SHP77 (cell line): ENCODE results near the gene RSRC2.
A peak's percentile ranks its signal among the peaks of the same experiment; 100 is the strongest.
"Not testable (repeated sequence)": the region's sequence is repeated elsewhere in the genome, so short reads cannot be mapped to it uniquely, and the experiment has no call there.

Source experiments
- DNase-seq, 2 experiments: peaks; one replicate each; lab custom pipeline; 2025; lab: John Stamatoyannopoulos, UW

Gene RSRC2

DNA sequence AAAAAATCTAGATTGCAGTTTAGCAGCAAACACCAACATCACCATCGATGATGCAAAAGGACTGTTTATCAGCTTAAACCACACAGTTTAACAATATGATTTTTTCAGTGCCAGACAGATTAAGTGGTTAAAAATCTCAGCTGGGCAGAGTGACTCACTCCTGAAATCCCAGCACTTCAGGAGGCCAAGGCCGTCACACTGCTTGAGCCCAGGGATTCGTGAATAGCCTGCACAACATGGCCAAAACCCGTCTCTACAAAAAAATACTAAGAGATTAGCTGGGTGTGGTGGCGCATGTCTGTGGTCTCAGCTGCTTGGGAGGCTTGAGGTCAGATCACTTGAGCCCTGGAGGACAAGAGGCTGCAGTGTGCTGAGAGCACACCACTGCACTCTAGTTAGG lies 8.9 kb downstream of the RSRC2 start:
- no peak for DNase-seq

DNA sequence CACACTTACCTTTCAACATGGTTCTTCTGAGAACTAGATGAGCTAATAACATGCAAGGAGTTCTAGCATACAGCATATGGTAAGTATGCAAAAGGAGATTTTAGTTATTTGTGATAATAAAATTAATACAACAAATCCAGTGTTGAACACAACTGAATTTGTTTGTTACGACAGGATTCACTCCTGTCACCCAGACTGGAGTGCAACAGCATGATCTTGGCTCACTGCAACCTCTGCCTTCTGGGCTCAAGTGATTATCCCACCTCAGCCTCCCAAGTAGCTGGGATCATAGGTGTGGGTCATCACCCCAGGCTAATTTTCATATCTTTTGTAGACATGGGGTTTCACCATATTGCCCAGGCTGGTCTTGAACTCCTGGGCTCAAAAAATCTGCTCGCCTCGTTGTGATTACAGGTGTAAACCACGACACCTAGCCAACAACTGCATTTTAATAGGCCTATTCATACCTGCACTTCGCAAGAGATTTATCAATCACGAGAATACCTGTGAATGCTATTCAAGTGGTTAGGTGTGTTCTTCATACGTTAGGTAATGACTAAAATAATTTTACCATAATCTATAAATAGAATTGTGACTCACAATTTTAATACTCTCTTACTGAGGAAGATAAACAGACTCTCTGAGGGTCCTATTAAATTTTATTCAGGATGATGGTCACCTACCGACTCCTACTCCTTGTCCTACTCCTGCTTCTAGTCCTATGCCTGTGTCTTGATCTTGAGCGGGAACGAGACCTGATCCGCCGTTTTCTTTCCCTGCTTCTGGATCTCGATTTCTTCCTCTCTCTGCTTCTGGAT lies 10.0 kb downstream of the RSRC2 start:
- DNase-seq, result no peak

DNA sequence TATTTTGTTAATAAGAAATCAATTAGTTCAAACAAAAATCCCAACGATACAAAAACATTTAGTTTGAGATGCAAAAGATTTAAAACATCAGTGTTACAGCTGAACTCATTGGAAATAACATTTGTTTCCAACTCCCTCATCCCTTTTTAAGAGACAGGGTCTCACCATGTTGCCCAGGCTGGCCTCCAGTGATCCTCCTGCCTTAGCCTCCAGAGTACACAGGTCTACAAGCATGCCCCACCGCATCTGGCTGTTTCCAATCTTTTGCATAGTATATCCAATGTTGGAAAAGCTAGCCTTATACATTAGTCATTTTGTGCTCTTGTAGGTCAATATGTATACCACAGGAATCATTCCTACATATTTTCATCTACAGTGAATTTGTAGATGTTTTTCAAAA lies 11.5 kb downstream of the RSRC2 start:
- DNase-seq, result no peak

DNA sequence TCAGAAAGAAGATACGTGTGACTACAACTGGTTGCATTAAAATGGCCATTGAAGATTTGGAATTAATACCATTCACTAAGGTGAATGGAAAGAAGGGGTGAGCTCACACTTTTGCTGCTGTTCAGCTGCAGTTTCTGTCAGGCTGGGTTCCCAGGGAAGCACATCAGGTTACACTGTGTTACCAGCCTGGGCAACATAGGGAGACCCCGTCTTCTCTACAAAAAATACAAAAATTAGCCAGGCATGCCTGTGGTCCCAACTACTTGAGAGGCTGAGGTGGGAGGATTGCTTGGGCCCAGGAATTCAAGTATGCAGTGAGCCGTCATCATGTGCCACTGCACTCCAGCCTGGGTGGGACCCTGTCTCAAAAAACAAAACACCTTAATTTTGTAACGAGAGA lies 13.1 kb downstream of the RSRC2 start:
- DNase-seq, result no peak

DNA sequence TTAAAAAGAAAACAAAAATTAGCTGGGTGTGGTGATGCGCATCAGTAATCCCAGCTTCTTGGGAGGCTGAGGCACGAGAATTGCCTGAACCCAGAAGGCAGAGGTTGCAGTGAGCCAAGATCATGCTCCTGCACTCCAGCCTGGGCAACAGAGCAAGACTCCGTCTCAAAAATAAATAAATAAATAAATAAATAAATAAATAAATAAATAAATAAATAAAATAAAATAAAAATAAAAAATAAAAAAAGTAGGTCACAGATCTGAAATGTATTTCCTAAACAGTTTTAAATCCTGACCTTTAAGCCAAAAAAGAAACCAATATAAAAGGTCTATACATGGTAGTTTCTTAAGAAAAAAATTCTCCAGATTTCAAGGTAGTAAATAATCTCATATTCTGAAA lies 13.7 kb downstream of the RSRC2 start:
- not testable (repeated sequence) for DNase-seq

DNA sequence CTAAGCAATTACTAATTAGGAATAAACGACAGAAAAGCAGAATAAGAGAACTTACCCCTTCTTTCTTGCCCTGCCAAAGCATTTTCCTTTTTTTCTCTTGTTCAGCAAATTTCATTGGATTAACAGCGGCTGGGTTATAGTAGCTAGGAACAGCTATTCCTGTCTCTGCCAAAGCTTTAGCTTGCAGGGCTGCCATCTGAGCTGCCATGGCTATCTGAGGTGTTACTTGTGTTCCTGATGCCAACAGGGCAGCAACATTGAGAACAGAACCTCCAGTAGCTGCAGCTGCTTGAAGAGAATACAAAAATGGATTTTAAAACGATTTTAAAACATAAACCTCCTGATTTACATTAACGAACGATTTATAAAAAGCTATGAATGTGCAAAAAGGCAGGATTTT lies 18.6 kb downstream of the RSRC2 start:
- DNase-seq, result no peak

DNA sequence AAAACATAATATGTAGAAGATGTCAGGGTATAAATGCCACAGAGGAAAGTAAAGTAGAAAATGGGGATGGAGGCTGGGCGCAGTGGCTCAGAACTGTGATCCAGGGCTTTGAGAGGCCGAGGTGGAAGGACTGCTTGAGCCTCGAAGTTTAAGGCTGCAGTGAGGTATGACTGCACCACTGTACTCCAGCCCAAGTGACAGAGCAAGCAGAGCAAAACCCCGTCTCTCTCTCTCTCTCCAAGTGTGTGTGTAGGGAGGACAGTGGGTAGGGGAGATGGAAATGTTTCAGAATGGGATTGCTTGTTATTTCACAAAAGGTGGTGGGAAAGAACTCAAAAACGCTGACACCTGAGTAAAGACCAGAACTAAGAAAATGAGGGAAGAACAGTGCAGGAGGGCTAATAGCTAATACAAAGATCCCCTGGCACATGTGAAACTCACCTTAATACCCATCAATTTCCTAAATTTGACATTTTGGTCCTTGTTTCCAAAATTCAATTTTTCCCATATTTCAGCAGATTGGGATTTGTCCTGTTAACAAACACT lies 20.3 kb downstream of the RSRC2 start:
- DNase-seq, result no peak

DNA sequence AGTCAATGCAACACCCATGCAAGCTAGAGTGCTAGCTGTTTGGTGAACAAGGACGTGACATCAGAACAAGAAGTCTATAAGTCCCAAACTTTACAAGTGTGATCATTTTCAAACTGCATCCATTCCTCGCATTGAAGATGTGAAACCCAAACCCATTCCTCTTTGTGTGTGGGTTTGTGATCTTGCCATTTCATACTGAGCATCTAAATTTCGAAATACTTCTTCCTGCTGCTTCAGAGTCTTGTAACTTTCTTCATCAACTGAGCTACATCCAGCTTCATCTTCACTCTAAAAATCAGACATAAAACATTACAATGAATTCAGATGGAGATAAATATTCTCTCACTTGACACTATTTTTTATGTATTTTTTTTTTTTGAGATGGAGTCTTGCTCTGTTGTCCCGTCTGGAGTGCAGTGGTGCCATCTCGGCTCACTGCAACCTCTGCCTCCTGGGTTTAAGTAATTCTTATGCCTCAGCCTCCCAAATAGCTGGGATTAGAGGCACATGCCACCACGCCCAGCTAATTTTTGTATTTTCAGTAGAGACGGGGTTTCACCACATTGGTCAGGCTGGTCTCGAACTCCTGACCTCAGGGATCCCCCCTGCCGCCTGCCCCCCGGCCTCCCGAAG lies 21.2 kb downstream of the RSRC2 start:
- no peak for DNase-seq

DNA sequence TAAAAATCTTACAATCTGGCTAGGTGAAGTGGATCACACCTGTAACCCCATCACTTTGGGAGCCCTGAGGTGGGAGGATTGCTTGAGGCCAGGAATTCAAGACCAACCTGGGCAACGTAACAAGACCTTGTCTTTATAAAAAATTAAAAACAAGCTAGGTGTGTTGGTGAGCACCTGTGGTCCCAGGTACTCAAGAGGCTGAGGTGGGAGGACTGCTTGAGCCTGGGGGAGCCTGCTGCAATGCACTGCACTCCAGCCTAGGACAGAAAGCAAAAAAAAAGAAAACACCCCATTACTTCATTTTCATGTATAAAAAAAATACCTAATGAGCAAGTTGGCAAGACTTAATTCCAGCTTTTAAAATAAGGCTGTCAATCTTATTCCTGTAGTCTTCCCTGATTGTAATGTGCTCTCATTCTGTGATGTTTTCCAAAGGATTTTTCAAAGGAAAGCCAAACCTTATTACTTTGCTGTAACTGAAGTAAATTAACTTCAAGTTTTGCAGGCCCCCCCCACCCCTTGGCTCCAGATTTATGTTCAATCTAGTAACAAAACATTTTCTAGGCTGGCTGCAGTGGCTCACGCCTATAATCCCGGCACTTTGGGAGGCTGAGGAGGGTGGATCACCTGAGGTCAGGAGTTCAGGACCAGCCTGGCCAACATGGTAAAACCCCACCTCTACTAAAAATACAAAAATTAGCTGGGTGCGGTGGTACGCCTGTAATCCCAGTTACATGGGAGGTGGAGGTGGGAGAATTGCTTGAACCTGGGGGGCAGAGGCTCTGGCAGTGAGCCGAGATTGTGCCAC lies 22.7 kb downstream of the RSRC2 start:
- no peak for DNase-seq

DNA sequence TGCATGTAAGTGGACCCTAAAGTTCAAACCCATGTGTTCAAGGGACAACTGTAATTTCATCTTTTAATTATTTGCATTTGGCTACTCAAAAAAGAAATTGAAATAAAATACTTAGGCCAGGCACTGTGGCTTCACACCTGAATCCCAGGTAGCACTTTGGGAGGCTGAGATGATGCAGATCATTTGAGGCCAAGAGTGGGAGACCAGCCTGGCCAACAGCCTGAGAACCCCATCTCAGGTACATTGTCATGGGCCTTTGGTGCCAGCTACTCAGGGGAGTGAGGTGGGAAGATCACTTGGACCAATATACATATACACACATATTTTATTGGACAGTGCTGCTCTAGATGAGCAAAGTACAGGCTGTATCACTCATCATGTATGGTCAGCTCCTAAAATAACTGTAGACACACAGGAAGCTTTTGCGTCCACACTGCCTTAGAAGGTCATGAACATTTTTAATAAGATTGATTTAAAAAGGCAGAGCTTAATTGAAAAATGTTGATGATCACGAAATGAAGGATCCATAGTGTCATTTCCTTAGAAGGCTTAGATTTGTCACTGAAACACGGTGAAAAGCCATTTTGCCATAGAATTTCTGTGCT lies 23.5 kb downstream of the RSRC2 start:
- no peak for DNase-seq

DNA sequence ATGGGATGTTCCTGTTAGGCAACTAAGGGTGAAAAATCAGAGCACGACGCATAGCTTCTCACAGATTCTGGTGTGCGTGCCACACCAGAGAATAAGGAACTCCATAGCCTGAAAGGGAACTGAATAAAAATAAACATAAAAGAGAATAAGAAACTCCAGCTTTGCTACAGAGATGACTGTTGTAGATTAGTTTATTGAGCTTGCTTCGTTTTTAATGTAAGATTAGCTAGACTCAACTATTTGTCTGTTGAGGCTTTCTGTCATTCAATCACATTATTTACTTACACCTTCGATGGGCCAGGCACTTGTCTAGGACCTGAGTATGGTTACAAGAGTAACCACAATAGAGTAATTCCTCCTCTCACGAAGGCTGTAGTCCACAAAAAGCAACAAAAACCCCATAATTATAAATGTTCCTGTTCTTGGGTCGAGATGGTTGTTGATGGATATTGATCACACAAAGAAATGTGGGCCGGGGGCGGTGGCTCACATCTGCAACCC lies 25.2 kb downstream of the RSRC2 start:
- DNase-seq, result peak in 1 of 2 experiments; percentile 8

DNA sequence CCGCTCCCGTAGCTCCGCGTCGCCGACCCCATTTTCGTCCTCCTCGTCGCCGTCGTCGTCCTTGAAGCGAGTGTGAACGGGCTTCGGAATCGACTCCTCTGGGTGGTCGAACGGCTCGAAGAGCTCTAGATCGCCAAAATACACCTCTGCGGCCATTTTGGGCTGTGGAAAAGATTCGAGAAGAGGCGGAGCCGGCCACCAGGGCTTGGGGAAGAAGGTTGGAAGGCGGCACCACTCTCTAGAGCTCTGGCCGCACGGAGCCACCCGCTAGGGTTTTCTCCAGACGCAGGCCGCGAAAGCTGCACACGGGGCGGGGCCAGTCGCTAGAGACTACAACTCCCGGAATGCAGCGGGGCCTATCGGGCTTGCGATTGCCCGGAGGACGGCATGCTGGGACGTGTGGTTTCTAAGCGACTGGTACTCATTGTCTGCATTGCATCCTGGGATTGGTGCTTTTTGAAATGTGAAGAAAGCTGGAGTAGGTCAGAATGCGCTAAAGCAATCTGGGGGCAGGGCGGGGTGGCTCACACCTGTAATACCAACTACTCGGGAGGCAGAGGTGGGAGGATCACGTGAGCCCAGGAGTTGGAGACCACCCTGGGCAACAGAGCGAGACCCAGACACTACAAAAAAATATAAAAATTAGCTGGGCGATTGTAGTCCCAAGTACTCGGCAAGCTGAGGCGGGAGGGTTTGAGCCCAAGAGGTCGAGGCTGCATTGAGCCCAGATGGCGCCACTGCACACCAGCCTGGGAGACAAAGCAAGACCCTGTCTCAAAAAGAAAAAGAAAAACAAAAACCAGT lies 25.8 kb downstream of the RSRC2 start, which contains the start of gene ZCCHC8:
ZCCHC8 (minus strand) TSS at position 248 of the 804 bp plus-strand sequence; CDS start at position 156, 92 bp downstream.
- DNase-seq, result peak; percentile 100

DNA sequence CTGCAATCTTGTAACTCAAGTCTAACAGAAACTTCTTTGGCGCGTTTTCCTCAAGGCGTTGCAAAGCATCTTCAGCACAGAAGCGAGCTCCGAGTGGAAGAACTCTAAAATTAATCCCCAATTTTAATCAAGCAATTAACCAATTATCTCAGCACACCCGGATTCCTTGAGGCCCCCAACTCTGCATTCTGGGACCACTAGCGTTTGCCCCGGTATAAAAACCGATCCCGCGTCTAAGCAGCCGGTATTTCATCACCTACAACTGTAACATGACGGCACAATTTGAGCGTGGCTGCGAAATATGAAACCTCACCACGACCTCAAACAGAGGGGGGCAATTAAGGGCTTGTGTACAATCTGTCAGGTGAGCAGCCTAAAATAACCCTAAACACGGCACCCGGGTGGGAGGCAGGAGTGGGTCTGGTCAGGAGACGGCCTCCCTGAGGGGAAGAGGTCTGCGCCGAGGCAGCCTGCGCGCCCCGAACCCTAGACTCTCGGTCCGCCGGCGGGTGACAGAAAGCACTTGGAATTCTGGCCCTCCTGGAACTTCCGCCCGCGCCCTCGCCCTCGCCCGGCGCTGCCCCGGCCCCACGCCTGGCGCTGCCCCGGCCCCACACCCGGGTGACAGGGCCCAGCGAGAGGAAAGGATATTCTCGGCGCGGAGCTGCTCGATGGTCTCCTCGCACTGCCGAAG lies 26.6 kb downstream of the RSRC2 start:
- peak; percentile 64 to 70 for DNase-seq

DNA sequence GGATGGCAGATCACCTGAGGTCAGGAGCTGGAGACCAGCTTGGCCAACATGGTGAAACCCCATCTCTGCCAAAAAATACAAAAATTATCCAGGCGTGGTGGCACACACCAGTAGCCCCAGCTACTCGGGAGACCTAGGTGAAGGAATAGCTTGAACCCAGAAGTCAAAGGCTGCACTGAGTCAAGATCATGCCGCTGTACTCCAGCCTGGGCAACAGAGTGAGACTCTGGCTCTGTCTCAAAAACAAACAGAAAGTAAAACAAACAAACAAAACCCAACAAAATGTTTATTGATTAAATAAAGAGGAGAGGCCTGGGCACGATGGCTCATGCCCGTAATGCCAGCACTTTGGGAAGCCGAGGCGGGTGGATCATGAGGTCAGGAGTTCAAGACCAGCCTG lies 31.5 kb downstream of the RSRC2 start:
- DNase-seq, result no peak

DNA sequence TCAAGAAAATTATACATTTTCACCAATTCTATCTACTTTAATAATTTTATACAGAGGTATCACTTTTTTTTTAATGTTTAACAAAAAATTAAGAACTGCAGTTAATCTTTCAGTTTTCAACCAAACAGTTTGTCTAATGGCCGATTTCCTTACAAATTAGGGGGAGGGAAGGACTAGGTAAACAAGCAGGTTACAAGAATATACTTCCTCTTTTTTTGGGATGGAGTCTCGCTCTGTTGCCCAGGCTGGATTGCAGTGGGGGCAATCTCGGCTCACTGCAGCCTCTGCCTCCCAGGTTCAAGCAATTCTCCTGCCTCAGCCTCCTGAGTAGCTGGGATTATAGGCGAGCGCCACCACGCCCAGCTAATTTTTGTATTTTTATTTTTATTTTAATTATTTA lies 33.5 kb downstream of the RSRC2 start:
- DNase-seq, result not testable (repeated sequence)

DNA sequence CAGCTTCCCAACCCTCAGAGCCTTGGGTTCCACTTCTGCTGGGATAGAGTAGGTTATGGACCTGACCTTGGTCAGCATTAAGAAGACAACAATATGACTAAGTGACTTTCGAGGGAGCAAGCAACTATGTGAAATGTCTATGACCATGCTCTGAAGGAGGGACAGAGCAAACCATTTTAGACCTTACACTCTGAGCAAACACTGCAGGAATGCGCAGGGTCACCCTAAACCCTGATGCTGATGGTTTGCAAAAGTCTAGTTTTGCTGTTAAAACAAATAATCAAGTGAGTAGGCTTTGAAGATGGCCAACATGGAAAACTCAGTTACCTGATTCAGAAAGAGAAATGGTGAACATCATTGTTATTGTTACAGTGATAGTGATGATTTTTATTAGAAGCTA lies 34.7 kb downstream of the RSRC2 start:
- no peak for DNase-seq

DNA sequence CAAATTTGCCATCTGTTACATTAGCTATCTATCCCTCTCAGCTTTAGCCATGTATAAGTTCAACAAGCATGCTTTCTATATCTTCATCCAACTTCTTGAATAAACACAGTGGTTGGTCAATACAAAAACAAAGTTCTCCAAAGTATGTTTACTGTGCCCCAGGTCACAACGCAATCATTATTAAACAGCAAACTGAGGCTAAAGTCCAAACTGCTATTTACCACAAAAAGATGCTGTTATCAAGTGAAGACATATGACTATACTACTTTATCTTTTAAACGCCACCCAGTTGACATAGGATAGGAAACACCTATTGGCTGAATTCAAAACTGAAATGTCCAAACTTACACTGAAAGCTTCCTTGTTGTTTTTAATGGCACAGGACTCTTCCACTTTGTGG lies 37.7 kb downstream of the RSRC2 start:
- no peak for DNase-seq

DNA sequence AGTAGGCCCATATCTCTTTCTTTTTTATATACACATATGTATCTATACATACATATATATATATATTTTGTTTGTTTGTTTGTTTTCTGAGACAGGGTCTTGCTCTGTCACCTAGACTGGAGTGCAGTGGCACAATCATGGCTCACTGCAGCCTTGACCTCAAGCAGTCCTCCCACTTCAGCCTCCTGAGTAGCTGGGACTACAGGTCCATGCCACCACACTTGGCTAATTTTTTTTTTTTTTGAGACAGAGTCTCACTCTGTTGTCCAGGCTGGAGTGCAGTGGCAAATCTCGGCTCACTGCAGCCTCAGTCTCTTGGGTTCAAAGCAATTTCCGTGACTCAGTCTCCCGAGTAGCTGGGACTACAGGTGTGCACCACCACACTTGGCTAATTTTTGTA lies 38.9 kb downstream of the RSRC2 start:
- DNase-seq, result not testable (repeated sequence)

DNA sequence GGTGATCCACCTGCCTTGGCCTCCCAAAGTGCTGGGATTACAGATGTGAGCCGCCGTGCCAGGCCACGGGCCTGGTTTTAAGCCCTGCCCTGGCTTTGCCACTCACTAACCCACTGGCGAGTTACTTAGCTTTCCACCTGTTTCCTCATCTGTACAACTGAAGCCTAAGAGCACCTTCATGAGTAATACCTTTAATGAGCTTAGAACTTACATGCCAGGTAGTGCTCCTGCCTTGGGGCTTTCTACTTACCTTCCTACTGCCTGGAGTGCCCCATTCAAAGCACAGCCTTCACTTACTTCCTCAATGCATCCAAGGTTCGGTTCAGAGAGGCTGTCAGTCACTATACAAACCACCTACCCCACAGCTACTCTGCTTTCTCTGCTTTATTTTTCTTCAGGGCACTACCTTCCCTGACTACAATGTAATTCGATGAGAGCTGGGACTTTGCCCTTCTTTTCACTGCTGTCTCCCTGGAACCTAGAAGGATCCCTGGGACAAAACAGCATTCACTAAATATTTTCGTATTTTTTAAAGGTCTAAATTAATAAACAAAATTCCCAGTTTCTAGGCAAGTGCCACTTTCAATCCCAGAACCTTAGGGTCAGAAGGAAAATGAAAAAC lies 39.8 kb downstream of the RSRC2 start:
- no peak for DNase-seq

DNA sequence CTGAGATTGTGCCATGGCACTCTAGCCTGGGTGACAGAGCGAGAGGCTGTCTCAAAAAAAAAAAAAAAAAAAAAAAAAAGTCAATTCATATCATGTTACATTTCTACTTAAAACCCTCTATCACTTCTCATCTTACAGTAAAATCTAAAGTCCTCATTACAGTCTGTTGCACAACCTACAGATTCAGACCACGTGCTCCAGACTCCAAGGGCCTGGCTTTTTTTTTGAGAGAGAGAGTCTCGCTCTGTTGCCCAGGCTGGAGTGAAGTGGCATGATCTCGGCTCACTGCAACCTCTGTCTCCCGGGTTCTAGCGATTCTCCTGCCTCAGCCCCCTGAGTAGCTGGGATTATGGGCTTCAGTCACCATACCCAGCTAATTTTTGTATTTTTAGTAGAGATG lies 40.4 kb downstream of the RSRC2 start:
- not testable (repeated sequence) for DNase-seq
